Mammary epithelial cell (primary cell): ENCODE measurements around the gene PTPRO.

ENCODE experiments used
- CTCF ChIP-seq, 2 donors: IDR thresholded peaks in 1 of 2; conservative IDR thresholded peaks in 1 of 2; 2 replicates each; pipeline ENCODE4 v1.5.1; 2011 to 2012; ENCODE audit warnings: inconsistent platforms in 2 of 2, low read length in 2 of 2, mild to moderate bottlenecking in 2 of 2, control low read depth in 1 of 2, low read depth in 1 of 2; ENCODE audit not compliant: insufficient read depth in 1 of 2; ENCODE audit errors: extremely low read depth in 1 of 2
- EZH2 ChIP-seq: IDR thresholded peaks from 2 replicates; pipeline ENCODE4 v1.6.1; 2012; ENCODE audit warnings: low read length, inconsistent platforms, borderline replicate concordance

- TF ChIP-seq CTCF (conservative IDR thresholded peaks at IDR 0.05 in 1 of 2, IDR thresholded peaks at IDR 0.05 in 1 of 2; ENCODE audit: extremely low read depth in 1 of 2, insufficient read depth in 1 of 2, low read depth in 1 of 2, low read length in 2 of 2): no peak
- no peak for TF ChIP-seq EZH2
Measured at GRCh38 chr12:15605881-15606590, 283.7 kb downstream of the PTPRO start.
